Inflammatory macrophage treated with lipopolysaccharide for 1 hour (primary cell): Measurements from ENCODE around the gene SATB1.

Experiments
- DNase-seq, 2 donors: peaks; one replicate each; pipeline ENCODE4 v3.0.0-alpha.2; 2020 to 2022

The SATB1 gene

GRCh38 chr3:18396428-18396827 is 28.7 kb downstream of the SATB1 start:
- DNase-seq = no peak

DNA sequence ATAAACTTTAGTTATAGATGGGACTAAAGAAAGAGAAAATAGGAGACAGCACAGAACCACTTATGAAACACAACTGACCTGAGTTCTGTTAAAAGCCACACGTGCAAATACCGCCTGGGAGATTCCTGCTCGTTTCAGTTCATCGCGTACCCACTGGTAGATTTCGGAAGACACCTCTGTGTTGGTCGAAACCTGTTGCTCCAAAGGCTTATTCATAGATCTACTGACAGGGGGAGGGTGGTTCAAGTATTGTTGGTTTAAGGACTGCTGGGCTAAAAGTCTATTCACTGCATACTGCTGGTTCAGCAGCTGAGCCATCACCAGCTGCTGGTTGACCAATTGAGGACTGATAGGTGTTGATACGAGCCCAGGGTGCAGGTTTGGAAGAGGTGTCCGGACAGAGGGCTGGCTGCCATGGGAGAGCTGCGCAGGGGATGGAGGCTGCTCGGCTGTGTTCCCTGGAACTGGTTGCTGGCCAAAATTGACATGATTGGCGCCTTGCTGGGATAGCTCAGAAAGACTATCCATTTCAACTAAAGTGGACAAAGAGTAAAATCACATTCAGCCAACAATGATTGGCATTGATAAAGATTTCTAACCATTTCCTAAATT is 30.6 kb downstream of the SATB1 start:
- DNase-seq = no peak

- DNase-seq = no peak
These were observed 31.2 kb downstream of the SATB1 start for GRCh38 chr3:18393906-18394305.

DNA sequence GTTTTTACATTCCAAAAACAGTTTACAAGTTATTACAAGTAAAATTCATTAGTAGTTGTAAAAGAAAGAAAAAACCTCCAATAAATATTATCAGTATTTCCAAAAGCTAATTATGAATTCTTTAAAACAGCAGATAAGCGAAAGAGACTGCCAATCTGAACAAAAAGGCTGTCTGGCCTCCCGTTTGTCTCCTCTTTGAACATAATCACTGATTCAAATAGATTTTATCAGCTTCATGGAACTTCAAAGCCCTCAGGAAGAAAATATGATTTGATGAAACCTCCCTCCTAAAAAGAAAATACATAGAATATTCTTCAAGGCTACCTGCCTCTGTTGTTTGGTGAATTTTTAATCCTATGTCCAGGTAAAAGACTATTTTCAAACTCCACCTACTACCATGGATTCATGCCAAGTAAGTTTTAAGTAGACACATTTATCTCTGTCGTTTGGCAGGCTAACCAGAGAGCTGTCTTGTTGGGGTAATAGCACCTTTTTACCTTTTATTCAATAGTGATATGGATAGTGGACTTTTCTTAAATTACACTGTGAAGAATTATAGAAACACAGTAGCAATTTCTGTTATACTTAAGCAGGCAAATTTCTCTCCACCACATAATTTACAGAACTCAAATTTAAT is 35.0 kb downstream of the SATB1 start:
- DNase-seq = no peak

DNA sequence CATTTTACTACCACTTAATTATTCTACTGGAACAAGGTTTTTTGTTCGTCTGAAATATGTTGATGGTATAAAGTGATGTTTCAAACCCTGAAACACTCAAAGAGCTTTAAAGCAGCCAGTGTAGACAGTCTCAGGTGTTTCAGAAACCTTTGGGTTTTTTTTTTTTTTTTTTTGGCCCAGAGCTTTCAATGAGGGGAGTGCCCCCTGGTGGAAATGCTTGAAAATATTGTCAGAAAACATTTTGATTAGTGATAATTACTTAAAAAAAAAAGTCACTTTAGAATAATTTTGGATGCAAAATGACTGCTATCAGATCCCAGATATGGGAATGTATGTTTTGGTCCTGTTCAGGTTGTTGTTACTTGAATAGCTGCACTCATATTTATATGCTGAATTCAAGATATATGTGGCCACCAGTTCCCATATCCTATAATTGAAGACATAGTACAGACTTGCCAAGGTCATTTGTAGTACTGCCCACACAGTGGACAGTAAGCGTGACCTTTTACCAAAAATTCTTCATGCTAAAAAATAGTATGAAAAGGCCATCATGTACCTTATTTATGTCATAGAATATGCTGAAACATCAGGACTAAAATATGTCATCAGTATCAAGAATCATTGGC is 35.9 kb downstream of the SATB1 start:
- DNase-seq = peak; percentile 10 to 53

- DNase-seq = no peak
These were observed 38.8 kb downstream of the SATB1 start for GRCh38 chr3:18386274-18386890.

GRCh38 chr3:18385706-18386105 is 39.4 kb downstream of the SATB1 start:
- no peak for DNase-seq

DNA sequence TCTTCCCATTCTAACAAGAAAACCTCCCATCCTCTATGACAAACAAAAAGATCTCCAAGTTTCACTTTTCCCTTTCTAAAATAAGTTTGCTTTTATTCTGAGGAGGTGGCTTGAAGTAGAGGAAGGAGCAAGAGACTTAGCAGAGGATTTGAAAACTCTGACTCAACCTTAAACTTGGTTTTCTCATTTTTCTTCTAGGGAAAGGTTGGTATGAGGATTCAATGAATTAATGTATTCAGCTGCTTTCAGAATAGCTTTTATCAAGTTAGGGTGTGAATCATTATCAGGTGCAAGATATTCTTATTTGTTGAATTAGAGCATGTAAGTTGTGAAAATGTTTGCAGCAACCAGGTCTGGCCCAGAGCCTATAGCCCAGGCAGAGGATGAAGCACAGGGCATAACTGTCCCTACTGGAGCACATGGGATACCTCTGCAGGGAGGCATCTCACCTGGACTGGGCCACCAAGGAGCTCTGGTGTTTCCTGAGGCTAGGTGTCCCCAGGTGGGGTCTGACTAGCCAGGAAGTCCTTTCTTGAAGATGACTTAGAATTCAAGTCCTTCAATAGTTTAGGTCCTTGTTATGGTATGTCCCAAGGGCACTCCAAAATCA is 42.3 kb downstream of the SATB1 start:
- DNase-seq = no peak

DNA sequence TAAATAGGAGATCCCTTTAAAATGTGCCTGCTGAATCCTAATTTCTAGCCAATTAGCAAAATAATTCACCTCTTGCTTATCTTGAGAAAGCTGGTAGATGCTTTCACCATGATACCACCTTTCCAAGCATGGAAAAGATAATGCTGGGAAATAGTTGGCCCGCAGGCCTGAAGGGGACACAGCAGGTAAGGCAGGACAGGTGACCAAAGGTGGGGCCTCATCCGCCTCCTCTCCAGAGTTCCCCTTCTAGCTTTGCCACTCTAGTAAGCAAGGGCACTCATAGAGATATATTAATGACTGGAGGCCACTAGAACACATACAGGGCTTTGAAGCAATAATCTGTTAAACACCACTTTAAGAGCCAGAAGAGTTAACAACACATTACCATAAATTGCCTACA is 45.5 kb downstream of the SATB1 start:
- no peak for DNase-seq

DNA sequence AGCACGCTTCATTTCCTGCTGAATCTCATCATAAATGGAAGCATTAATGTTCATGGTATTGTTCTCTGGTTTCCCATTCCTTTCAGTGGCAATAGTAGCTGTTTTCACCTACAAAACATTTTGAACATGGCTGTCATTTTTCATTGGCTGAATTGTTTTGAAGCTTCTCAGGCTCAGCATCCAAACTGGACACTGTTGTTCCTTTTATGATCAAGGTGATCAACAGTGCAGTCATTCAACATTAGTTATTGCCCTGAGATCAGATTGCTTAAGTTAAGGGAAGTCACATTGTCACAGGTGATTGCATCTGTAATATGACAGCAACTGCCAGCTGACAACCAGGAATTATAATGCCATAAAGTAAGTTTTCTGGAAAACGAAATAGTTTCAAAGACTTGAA is 46.9 kb downstream of the SATB1 start:
- no peak for DNase-seq

- DNase-seq = no peak
These were observed 48.5 kb downstream of the SATB1 start for GRCh38 chr3:18376682-18377081.

DNA sequence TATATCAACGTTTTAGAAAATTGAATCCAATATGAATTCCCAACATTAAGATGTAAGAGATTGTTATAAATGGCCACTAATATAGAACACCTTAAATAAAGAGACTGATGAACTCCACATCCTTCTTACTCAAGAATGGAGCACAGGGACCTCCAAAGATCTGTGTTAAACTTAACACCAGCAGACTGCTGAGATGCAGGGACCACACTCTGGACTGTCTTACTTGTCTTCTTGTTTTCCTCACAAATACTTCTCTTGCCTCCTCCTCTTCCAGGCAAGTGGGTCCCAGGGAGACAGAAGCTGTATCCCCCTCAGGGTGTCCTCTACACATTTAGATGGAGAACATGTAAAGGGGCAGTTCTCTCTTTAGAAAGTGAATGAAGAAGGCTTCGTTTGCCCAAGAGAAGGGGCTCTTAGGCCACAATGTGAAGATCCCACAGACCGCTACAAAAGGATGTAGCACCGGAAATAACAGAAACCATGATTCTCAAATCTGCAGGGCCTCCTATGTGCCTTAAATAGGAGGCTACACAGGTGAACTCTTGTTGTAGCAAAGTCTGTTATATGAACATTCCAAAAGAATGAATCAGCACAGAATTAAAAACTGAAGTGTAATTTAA is 52.2 kb downstream of the SATB1 start:
- DNase-seq = no peak

DNA sequence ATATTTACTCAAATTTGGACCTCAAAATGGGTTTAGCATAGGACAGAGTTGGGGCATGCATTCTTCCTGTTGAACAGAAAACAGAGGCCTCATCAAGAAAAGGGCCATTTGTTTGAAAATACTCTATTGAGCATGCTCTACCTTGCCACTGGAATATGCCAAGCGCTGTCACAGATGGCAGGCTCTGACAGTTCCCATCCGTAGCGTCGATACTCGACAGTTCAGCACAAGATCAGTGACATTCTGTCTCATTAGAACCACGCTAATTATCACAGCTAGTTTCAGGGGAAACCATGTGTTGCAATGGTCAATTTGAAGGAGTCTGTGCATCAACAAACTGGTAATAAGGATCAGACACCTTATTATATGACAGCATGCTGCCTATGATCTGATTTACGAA is 54.5 kb downstream of the SATB1 start:
- DNase-seq = no peak

- DNase-seq = no peak
These were observed 55.5 kb downstream of the SATB1 start for GRCh38 chr3:18369551-18370185.

DNA sequence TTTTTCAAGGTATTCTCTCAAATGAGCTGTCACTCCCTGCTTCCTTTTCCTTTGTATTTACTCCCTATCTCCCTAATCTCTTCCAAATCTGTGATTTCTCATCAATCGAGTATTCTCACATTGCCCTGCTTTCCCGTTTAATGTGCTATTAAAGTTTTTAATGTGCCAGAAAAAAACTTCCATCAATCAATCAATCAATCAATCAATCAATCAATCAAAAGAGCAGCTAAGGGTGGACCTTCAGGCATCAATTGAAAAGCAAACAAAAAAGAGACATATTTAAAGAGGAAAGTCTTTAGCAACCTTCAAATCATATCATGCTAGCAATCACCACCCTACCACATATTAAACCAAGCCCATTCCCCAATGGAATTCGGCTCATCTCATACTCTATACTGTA is 58.9 kb downstream of the SATB1 start:
- DNase-seq = no peak

GRCh38 chr3:18363338-18363737 is 61.8 kb downstream of the SATB1 start:
- DNase-seq = no peak

- DNase-seq = no peak
These were observed 67.4 kb downstream of the SATB1 start for GRCh38 chr3:18357747-18358146.

DNA sequence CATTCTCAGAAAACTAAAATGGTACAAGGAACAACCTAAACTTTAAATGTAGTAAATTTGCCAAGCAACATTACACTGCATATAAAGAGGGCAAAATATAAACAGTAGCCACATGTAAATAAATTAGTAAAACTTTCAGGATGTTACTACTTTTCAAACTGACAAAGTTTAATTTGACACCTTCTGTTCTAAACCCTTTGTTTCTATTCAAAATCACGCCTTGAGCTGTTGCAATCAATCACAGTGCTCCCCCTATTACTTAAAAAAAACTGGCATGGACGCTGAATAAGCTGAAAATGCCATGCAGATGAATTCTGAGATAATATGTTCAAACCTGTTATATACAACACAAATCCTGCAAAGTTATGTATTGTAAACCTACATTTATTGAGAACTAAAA is 69.3 kb downstream of the SATB1 start:
- no peak for DNase-seq

DNA sequence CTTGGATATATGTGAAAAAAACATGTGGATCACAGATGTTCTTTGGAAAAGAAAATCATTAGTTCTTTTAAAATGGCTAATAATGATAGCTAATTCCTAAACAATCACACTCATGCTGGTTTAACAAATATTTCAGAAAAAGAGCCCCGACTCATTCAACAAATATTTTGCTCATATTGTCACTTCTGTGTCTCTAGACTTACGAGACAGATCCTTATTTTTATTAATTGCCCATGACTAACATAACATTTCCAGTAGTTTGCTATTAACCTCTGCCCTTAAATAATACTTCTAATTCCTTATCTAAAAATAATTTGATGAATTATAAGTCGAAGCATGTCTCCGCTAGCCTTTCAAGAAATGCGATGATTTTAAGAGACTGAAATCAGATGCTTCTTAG is 70.4 kb downstream of the SATB1 start:
- no peak for DNase-seq

- peak; percentile 7 to 14 for DNase-seq
These were observed 73.1 kb downstream of the SATB1 start for GRCh38 chr3:18351823-18352744.

GRCh38 chr3:18351069-18351628 is 74.0 kb downstream of the SATB1 start:
- DNase-seq = no peak
